Stimulated activated CD8-positive, alpha-beta memory T cell treated with anti-CD3 and anti-CD28 coated beads, Interleukin-7, amount 100 ng/mL, for 4 hours (primary cell): ENCODE measurements around the gene DNAH3.
"Not testable (repeated sequence)": the region's sequence is repeated elsewhere in the genome, so short reads cannot be mapped to it uniquely, and the experiment has no call there.

Source experiments
- DNase-seq, 2 donors: peaks; one replicate each; pipeline ENCODE4 v3.0.0-alpha.2; 2020; ENCODE audit warnings: low read depth in 2 of 2

Gene DNAH3

DNA sequence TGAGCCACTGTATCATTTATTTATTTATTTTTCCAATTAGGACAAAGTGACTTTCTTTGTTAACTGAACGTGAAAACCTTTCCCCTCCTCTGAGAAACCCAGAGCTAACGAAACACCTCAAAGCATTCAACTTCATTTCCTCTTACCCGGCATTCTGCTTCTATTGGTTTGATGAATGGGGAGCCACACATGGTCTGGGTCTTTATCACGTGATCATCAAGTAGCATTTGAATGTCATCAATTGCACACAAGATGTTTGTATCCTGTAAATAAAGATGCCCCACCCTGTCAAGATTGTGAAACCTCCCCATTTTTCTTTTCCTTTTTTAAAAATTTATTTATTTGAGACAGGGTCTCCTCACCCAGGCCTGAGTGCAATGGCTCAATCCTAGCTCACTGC is 80.1 kb downstream of the DNAH3 start:
- no peak for DNase-seq

- DNase-seq = no peak
Measured at GRCh38 chr16:21069986-21070385, 80.7 kb downstream of the DNAH3 start.

DNA sequence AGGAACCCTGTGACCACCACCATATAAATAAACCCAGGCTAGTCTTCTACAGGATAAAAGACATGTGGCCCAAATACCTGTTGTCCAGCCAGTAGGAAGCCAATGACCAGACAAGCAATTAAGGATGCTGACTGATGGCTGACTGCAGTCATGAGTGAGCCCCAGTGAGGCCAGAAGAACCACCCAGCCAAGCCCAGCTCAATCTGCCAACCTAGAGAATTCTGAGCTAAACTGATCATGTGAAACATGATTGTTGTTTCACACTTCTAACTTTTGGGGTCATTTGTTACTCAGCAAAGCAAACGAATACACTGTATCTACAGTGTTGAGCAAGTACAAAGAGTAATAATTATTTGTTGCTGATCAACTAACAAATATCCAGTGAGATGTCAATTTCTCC is 86.4 kb downstream of the DNAH3 start:
- no peak for DNase-seq

GRCh38 chr16:21063314-21063713 is 87.3 kb downstream of the DNAH3 start:
- not testable (repeated sequence) for DNase-seq

DNA sequence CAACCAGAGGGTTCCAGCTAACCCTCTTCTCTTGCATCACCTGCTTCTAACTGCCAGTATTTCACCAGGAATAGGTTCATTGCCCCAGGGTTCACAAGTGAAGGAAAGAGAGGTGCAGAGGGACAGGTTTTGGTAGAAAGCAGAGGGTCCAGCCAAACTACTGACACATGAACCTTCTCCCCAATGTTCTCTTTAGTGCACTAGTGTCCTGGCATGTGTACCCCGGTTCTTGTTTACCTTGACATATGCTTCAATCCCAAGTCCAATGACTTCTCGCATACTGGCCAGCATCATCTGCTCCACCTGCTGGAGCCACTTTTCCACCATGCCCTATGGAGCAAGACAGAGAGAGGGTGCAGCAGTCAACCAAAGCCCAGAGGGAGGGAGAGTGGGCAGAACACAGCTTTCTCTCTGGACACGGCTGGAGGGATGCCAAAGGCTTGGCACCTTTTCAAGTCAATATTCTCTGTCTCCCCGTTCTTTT is 90.6 kb downstream of the DNAH3 start:
- no peak for DNase-seq

GRCh38 chr16:21057875-21058274 is 92.8 kb downstream of the DNAH3 start:
- DNase-seq = no peak

DNA sequence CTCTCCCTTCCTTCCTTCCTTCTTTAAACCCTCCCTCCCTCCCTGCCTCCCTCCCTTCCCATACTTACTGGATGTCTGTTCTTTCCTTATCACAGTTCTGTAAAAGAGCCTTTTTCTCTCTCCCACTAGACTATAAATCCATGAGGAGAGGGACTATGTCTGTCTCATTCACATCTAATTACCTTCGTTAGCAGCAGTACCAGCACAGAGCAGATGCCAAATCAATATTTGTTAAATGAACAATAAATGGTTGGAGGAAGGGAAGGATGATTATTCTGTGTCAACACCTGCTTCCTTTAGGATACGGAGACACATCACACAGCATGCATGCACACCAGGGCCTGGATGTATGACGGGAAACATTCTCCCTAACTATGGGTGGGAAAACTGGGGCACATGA is 94.2 kb downstream of the DNAH3 start:
- no peak for DNase-seq

GRCh38 chr16:21055738-21056137 is 94.9 kb downstream of the DNAH3 start:
- DNase-seq = not testable (repeated sequence)

- DNase-seq = no peak
Measured at GRCh38 chr16:21053590-21053989, 97.1 kb downstream of the DNAH3 start.

DNA sequence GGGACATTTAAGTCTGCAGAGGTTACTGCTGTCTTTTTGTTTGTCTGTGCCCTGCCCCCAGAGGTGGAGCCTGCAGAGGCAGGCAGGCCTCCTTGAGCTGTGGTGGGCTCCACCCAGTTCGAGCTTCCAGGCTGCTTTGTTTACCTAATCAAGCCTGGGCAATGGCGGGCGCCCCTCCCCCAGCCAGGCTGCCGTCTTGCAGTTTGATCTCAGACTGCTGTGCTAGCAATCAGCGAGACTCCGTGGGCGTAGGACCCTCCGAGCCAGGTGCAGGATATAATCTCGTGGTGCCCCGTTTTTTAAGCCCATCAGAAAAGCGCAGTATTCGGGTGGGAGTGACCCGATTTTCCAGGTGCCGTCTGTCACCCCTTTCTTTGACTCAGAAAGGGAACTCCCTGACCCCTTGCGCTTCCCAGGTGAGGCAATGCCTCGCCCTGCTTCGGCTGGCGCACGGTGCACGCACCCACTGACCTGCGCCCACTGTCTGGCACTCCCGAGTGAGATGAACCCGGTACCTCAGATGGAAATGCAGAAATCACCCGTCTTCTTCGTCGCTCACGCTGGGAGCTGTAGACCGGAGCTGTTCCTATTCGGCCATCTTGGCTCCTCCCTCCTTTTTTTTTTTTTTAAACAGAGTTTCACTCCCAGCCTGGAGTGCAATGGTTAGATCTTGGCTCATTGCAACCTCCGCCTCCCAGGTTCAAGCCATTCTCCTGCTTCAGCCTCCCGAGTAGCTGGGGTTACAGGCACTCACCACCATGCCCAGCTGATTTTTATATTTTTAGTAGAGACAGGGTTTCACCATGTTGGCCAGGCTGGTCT is 102.3 kb downstream of the DNAH3 start:
- not testable (repeated sequence) for DNase-seq

- no peak for DNase-seq
Measured at GRCh38 chr16:21038197-21038596, 112.4 kb downstream of the DNAH3 start.

DNA sequence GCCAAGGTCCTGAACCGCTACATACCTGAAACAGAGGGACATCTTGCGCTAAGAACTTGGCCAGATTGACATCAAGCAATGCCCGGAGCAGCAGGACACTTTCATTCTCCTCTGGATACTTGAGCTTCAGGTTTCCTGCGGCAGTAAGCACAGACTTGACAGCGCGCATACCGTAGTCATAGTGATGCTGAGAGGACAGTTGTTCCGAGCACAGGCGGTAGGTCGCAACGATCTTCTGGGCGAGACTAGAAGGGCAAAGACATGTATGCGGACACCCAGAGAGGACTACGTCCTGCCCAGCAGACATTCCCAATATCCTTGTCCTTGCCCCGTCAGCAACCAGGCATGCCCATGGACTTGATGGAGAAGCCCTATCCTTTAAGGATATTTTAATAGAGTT is 112.9 kb downstream of the DNAH3 start:
- DNase-seq = no peak

DNA sequence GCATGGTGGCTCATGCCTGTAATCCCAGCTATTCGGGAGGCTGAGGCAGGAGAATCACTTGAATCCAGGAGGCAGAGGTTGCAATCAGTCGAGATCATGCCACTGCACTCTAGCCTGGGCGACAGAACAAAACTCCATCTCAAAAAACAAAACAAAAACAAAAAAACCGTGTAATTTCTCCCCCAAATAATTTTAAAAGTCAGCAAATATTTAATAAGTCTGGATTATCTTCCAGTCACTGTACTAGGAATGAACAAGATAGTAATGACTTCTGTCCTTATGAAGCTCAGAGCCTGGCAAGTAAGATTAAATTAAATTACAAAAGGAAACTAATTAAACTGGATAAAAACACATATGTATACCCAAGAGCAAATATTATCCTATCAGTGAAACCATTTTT is 113.5 kb downstream of the DNAH3 start:
- no peak for DNase-seq

DNA sequence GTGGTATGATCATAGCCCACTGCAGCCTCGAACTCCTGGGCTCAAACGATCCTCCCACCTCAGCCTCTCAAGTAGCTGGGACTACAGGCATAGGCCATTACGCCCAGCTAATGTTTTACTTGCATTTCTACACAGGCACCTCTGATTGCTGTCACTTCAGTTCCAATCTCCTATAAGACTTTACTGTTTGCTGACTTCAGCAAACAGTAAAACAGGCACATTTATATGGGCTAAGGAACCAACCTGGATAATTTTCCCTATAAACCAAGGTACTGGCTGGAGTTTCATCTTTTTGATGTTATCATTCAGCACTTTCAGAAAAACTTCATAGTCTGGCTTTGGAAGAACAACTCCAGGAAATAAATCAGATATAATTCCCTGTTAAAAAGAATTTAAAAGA is 114.2 kb downstream of the DNAH3 start:
- no peak for DNase-seq

GRCh38 chr16:21033704-21034103 is 116.9 kb downstream of the DNAH3 start:
- DNase-seq = no peak

DNA sequence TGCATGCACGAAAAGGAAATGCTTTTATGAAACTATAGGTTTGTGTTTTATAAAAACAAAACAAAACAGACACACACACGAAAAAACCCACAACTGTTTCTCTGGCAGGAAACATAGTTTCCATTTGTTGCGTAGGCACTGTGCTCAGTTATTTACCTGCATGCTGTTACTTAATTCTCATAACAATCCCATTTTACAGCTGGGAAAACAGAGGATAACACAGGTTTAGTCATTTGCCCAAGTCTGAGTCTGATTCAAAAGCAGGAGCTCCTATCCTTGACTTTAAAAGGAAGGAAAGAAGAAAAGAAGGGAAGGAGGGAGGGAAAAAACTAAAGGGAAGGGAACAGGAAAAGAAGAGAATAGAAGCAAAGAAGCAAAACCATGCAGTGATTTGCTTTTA is 117.4 kb downstream of the DNAH3 start:
- no peak for DNase-seq

- DNase-seq = no peak
Measured at GRCh38 chr16:21028728-21029127, 121.9 kb downstream of the DNAH3 start.

DNA sequence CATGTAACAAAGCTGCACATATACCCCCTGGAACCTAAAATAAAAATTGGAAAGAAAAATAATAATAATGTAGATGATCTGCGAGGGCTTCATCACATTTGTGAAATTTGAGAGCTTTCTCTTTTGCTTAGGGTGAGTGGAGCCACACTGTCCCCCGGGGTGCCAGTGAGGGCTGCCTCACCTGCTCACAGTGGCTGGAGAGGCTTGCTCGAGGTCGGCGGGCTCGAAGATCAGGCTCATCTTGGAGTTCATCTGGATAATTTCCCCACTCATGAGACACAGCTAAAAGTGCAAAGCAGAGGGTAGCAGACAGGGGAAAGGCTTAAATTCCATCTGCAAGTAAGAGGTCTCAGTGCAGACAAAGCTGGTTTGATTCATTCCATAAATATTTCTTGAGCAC is 123.8 kb downstream of the DNAH3 start:
- no peak for DNase-seq

GRCh38 chr16:21023509-21024202 is 127.0 kb downstream of the DNAH3 start:
- DNase-seq = no peak

- no peak for DNase-seq
Measured at GRCh38 chr16:21021316-21021715, 129.3 kb downstream of the DNAH3 start.

- no peak for DNase-seq
Measured at GRCh38 chr16:21009815-21010214, 140.8 kb downstream of the DNAH3 start.

DNA sequence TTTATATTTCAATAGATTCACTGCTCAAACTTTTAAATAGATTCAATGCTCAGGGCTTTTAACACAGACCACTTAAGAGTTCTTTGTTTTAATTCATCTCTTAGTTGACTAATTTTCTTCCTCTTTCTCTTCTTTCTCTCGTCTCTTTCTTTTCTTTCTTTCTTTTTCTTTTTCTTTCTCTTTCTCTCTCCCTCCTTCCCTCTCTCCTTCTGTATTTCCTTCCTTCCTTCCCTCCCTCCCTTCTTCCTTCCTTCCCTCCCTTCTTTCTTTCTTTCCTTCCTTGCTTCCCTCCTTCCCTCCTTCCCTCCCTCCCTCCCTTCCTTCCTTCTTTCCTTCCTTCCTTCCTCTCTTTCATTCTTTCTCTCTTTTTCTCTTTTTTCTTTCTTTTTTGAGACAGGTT is 145.6 kb downstream of the DNAH3 start:
- DNase-seq = no peak

GRCh38 chr16:21001262-21001661 is 149.4 kb downstream of the DNAH3 start:
- no peak for DNase-seq
